Peyer's patch (tissue), 4 donors: ENCODE results near the gene GON4L. TPM values are rescaled to one million over a fixed set of nuclear protein-coding genes. Genes with fewer than 3 reads are reported as not detected.
"Not testable (repeated sequence)": the region's sequence is repeated elsewhere in the genome, so short reads cannot be mapped to it uniquely, and the experiment has no call there.

Experiments used
- DNase-seq, 3 donors: peaks; one replicate each; pipeline ENCODE4 v3.0.0-alpha.2; 2017 to 2019
- H3K27ac ChIP-seq, 4 donors: fragments of 200-600 bp; sonication (generic); one replicate each; pipeline ENCODE4 v1.5.1; 2016 to 2019
- H3K27me3 ChIP-seq, 2 donors: fragments of 200-600 bp; sonication (generic); one replicate each; pipeline ENCODE4 v1.5.1; 2019
- H3K36me3 ChIP-seq, 3 donors: fragments of 200-600 bp; sonication (generic); one replicate each; pipeline ENCODE4 v1.5.1; 2016 to 2019
- H3K4me1 ChIP-seq, 4 donors: fragments of 200-600 bp; sonication (generic); one replicate each; pipeline ENCODE4 v1.5.1; 2016 to 2019
- H3K4me3 ChIP-seq, 4 donors: fragments of 200-600 bp; sonication (generic); 1 replicate in 3 of 4; 2 replicates in 1 of 4; pipeline ENCODE4 v1.5.1; 2016 to 2019; ENCODE audit warnings: mild to moderate bottlenecking in 1 of 4
- H3K9me3 ChIP-seq, 4 donors: fragments of 200-600 bp; sonication (generic); one replicate each; pipeline ENCODE4 v1.5.1; 2016 to 2019; ENCODE audit warnings: mild to moderate bottlenecking in 1 of 4
- CTCF ChIP-seq, 6 experiments: fragments of 450-650 bp in 4 of 6; fragments of 200-600 bp in 2 of 6; sonication (generic) in 1 of 6; IDR thresholded peaks; one replicate each; pipeline ENCODE4 v1.5.1; 2017 to 2019; ENCODE audit warnings: antibody characterized with exemption in 6 of 6, mild to moderate bottlenecking in 3 of 6, moderate library complexity in 1 of 6
- POLR2A ChIP-seq, 2 donors: fragments of 450-650 bp; IDR thresholded peaks; one replicate each; pipeline ENCODE4 v1.5.1; 2017; ENCODE audit warnings: antibody characterized with exemption in 2 of 2, mild to moderate bottlenecking in 2 of 2, moderate library complexity in 2 of 2
- total RNA-seq, 4 donors: library from RNA; depleted of rRNA; stranded (reverse); fragments of >200 nt; gene quantifications; one replicate each; pipeline ENCODE4 v1.1.0, GENCODE V29; 2016

GON4L gene
- total RNA-seq, 4 donors from 2014 or later, result 54.1 to 153 (median 71.8) TPM

- Histone ChIP-seq H3K9me3 (no peaks in the 10 kb centered on the region), H3K27ac (no peak overlapping the region), H3K36me3 (peaks cover 0 to 10% (median 0%) of the 10 kb centered on the region in 3 donors), H3K27me3 (no peaks in the 10 kb centered on the region), H3K4me1 (no peaks in the 10 kb centered on the region), H3K4me3 (no peak overlapping the region)
- no peak for TF ChIP-seq CTCF (IDR thresholded peaks at IDR 0.05)
- TF ChIP-seq POLR2A (IDR thresholded peaks at IDR 0.05), result no peak
- DNase-seq, result no peak
These were observed 131.9 kb downstream of the GON4L start for GRCh38 chr1:155725142-155725541.

- H3K27me3 ChIP-seq, result no peaks in the 10 kb centered on the region
- TF ChIP-seq CTCF (IDR thresholded peaks at IDR 0.05) (no peak), POLR2A (IDR thresholded peaks at IDR 0.05) (no peak)
- no peaks in the 10 kb centered on the region for H3K4me1 ChIP-seq
- H3K36me3 ChIP-seq, result peaks cover 0 to 4% (median 0%) of the 10 kb centered on the region in 3 donors
- no peak overlapping the region for H3K27ac ChIP-seq
- H3K9me3 ChIP-seq, result no peaks in the 10 kb centered on the region
- no peak overlapping the region for H3K4me3 ChIP-seq
- DNase-seq, result no peak
These were observed 137.3 kb downstream of the GON4L start for GRCh38 chr1:155719703-155720102.

- not testable (repeated sequence) for H3K4me3 ChIP-seq, H3K9me3 ChIP-seq, H3K27me3 ChIP-seq, H3K4me1 ChIP-seq, DNase-seq, H3K27ac ChIP-seq, H3K36me3 ChIP-seq
These were observed 138.4 kb downstream of the GON4L start for GRCh38 chr1:155718524-155719115.

- no peak for TF ChIP-seq POLR2A (IDR thresholded peaks at IDR 0.05)
- TF ChIP-seq CTCF (IDR thresholded peaks at IDR 0.05), result no peak
- peak overlapping the region in 1 of 4 donors; percentile 32 for H3K27ac ChIP-seq
- H3K27me3 ChIP-seq, result no peaks in the 10 kb centered on the region
- no peaks in the 10 kb centered on the region for H3K9me3 ChIP-seq
- no peaks in the 10 kb centered on the region for H3K4me1 ChIP-seq
- peak overlapping the region in 1 of 4 donors; percentile 16 for H3K4me3 ChIP-seq
- DNase-seq, result peak in 1 of 3 donors; percentile 27
- peaks cover 0 to 4% (median 0%) of the 10 kb centered on the region in 3 donors for H3K36me3 ChIP-seq
These were observed 140.0 kb downstream of the GON4L start for GRCh38 chr1:155717041-155717440.

- H3K4me1 ChIP-seq, result no peaks in the 10 kb centered on the region
- no peak overlapping the region for H3K27ac ChIP-seq
- peaks cover 0 to 4% (median 0%) of the 10 kb centered on the region in 3 donors for H3K36me3 ChIP-seq
- no peak for DNase-seq
- H3K9me3 ChIP-seq, result no peaks in the 10 kb centered on the region
- no peak for TF ChIP-seq POLR2A (IDR thresholded peaks at IDR 0.05)
- TF ChIP-seq CTCF (IDR thresholded peaks at IDR 0.05), result no peak
- no peak overlapping the region for H3K4me3 ChIP-seq
- no peaks in the 10 kb centered on the region for H3K27me3 ChIP-seq
These were observed 141.2 kb downstream of the GON4L start for GRCh38 chr1:155715777-155716176.

- not testable (repeated sequence) for DNase-seq, H3K9me3 ChIP-seq, H3K4me1 ChIP-seq, H3K4me3 ChIP-seq, H3K27me3 ChIP-seq, H3K27ac ChIP-seq, H3K36me3 ChIP-seq
These were observed 142.0 kb downstream of the GON4L start for GRCh38 chr1:155715056-155715455.

GRCh38 chr1:155713075-155713474, 143.9 kb downstream of the GON4L start:
- Histone ChIP-seq H3K4me3 (no peak overlapping the region), H3K27ac (no peak overlapping the region), H3K4me1 (no peaks in the 10 kb centered on the region), H3K27me3 (no peaks in the 10 kb centered on the region), H3K9me3 (no peaks in the 10 kb centered on the region), H3K36me3 (no peaks in the 10 kb centered on the region)
- DNase-seq, result no peak
- no peak for TF ChIP-seq CTCF (IDR thresholded peaks at IDR 0.05)
- TF ChIP-seq POLR2A (IDR thresholded peaks at IDR 0.05), result no peak

- DNase-seq, H3K4me3 ChIP-seq, H3K9me3 ChIP-seq, H3K27ac ChIP-seq, H3K36me3 ChIP-seq, H3K4me1 ChIP-seq, H3K27me3 ChIP-seq: not testable (repeated sequence)
These were observed 144.4 kb downstream of the GON4L start for GRCh38 chr1:155712636-155713035.

- H3K4me1 ChIP-seq, H3K4me3 ChIP-seq, H3K36me3 ChIP-seq, H3K9me3 ChIP-seq, H3K27me3 ChIP-seq, H3K27ac ChIP-seq, DNase-seq: not testable (repeated sequence)
These were observed 145.6 kb downstream of the GON4L start for GRCh38 chr1:155711457-155711856.
